K562 (cell line): ENCODE results near the gene GPR152. TPM values are rescaled to one million over a fixed set of nuclear protein-coding genes. Genes with fewer than 3 reads are reported as not detected.
A peak's percentile ranks its signal among the peaks of the same experiment; 100 is the strongest.

ENCODE experiments used
- ATAC-seq: fragments of 200-7000 bp; cut with Tn5 transposase; 3 replicates; pipeline ENCODE4 v1.9.1; 2020; ENCODE audit warnings: moderate library complexity
- BruUV-seq: library from RNA; stranded (reverse); fragments of 400-500 nt; replicated peaks from 2 replicates; lab custom pipeline; 2021; lab: Mats Ljungman, UMichigan
- CTCF ChIA-PET: fragments of 300-600 bp; formaldehyde crosslinking; extraction: SDS; loops from one replicate; lab custom pipeline; 2021; ENCODE audit warnings: low intra/inter-chr PET ratio; lab: Yijun Ruan, JAX
- POLR2A ChIA-PET: fragments of 300-600, 350-650 bp; sonication (Branson Sonifier 250); formaldehyde crosslinking; extraction: SDS; loops from one replicate; lab custom pipeline; 2021; ENCODE audit warnings: antibody characterized with exemption, inconsistent platforms; lab: Yijun Ruan, JAX
- DNase-seq, 4 experiments: peaks; one replicate each; pipeline versions ENCODE4 v3.0.0 to v3.0.0-alpha.2; 2011 to 2018; ENCODE audit warnings: low spot score in 3 of 4, mixed read lengths in 3 of 4; ENCODE audit errors: extremely low read depth in 1 of 4
- FAIRE-seq: peaks from 2 replicates; lab custom pipeline; 2011; peaks lifted over from hg19 to GRCh38; lab: Jason Lieb, UNC
- H2AFZ ChIP-seq: 2 replicates; pipeline ENCODE4 v1.6.0; 2011; ENCODE audit warnings: low read depth, low read length, control low read depth, inconsistent platforms
- H3K27ac ChIP-seq: fragments of 200-600 bp; 3 replicates; pipeline ENCODE4 v1.8.0; 2011; ENCODE audit warnings: low read depth, mild to moderate bottlenecking, control low read depth, inconsistent platforms, low read length, moderate library complexity, mixed read lengths; ENCODE audit errors: extremely low read depth
- H3K27me3 ChIP-seq, 2 experiments: fragments of 300-600 bp in 1 of 2; 2 replicates in 1 of 2; 3 replicates in 1 of 2; pipeline versions ENCODE4 v1.6.0 to v1.8.0; 2011; ENCODE audit warnings: inconsistent platforms in 2 of 2, low read length in 2 of 2, mild to moderate bottlenecking in 1 of 2, mixed read lengths in 1 of 2, moderate library complexity in 1 of 2; ENCODE audit not compliant: control insufficient read depth in 2 of 2, insufficient read depth in 2 of 2
- H3K36me3 ChIP-seq: fragments of 300-600 bp; 3 replicates; pipeline ENCODE4 v1.8.0; 2011; ENCODE audit warnings: mild to moderate bottlenecking, low read length, inconsistent platforms; ENCODE audit not compliant: control insufficient read depth, insufficient read depth
- H3K4me1 ChIP-seq, 2 experiments: fragments of 200-600 bp in 1 of 2; replicated peaks in 1 of 2; 2 replicates in 1 of 2; 3 replicates in 1 of 2; pipeline versions ENCODE4 v1.5.1 to v1.8.0; 2011; ENCODE audit warnings: inconsistent platforms in 2 of 2, low read length in 2 of 2, mild to moderate bottlenecking in 1 of 2, mixed read lengths in 1 of 2, moderate library complexity in 1 of 2; ENCODE audit not compliant: control insufficient read depth in 2 of 2, insufficient read depth in 2 of 2
- H3K4me2 ChIP-seq: 2 replicates; pipeline ENCODE4 v1.6.1; 2011; ENCODE audit warnings: low read length, control low read depth, inconsistent platforms, mixed read lengths; ENCODE audit not compliant: insufficient read depth
- H3K4me3 ChIP-seq: fragments of 200-600 bp; sonication (generic), shearing (Covaris generic); 2 replicates; pipeline ENCODE4 v1.5.1; 2016; ENCODE audit warnings: control low read depth, inconsistent platforms
- H3K79me2 ChIP-seq: fragments of 200-600 bp; 3 replicates; pipeline ENCODE4 v1.8.0; 2011; ENCODE audit warnings: low read length, inconsistent platforms; ENCODE audit not compliant: control insufficient read depth, insufficient read depth
- H3K9ac ChIP-seq, 2 experiments: 2 replicates each; pipeline versions ENCODE4 v1.6.0 to v1.6.1; 2011; ENCODE audit warnings: low read depth in 2 of 2, low read length in 2 of 2, control low read depth in 1 of 2, inconsistent platforms in 1 of 2, mild to moderate bottlenecking in 1 of 2, mixed read lengths in 1 of 2; ENCODE audit not compliant: insufficient read depth in 1 of 2
- H3K9me1 ChIP-seq: one replicate; pipeline ENCODE4 v1.6.0; 2011; ENCODE audit warnings: inconsistent platforms, mild to moderate bottlenecking, low read length, moderate library complexity; ENCODE audit not compliant: control insufficient read depth, insufficient read depth
- H3K9me3 ChIP-seq: replicated peaks from 2 replicates; pipeline ENCODE4 v1.5.1; 2011; ENCODE audit warnings: low read depth, low read length, inconsistent platforms; ENCODE audit not compliant: control insufficient read depth, insufficient read depth
- H4K20me1 ChIP-seq: replicated peaks from 2 replicates; pipeline ENCODE4 v1.6.1; 2011; ENCODE audit warnings: low read length, inconsistent platforms, mixed read lengths; ENCODE audit not compliant: control insufficient read depth, insufficient read depth
- KHSRP ChIP-seq: fragments of 450-650 bp; IDR thresholded peaks from 2 replicates; pipeline ENCODE4 v1.6.1; 2017
- KLF10 ChIP-seq: fragments of 250-450 bp; sonication (Bioruptor Pico); IDR thresholded peaks from 2 replicates; pipeline ENCODE4 v1.6.1; 2021; ENCODE audit warnings: matching md5 sums
- TARDBP ChIP-seq: fragments of 450-650 bp; IDR thresholded peaks from 2 replicates; pipeline ENCODE4 v1.6.1; 2016
- ZHX1 ChIP-seq: fragments of 150-350 bp; conservative IDR thresholded peaks from 2 replicates; pipeline ENCODE4 v1.6.1; 2014; ENCODE audit warnings: low read length
- WGBS: fragments of 100-300 bp; shearing (Covaris generic); methylation state at CpG from one replicate; pipeline ENCODE4 v1.1.6; 2016; ENCODE audit warnings: low coverage, mixed read lengths; ENCODE audit not compliant: insufficient coverage; ENCODE audit errors: missing lambda C conversion rate; 5-methylcytosine and 5-hydroxymethylcytosine counted together
- in situ Hi-C: fragments of 300-500 bp; cut with MboI; formaldehyde crosslinking; loops from 4 replicates; pipeline ENCODE4 v1.15.0; 2018; ENCODE audit warnings: inconsistent platforms, mixed read lengths
- intact Hi-C: fragments of 100-400 bp; cut with micrococcal nuclease; formaldehyde crosslinking; loops from 2 replicates; pipeline ENCODE4 v1.14.2; 2022
- polyA plus RNA-seq, 8 experiments: library from polyadenylated mRNA; depleted of rRNA in 4 of 8; stranded (reverse) in 5 of 8; unstranded in 3 of 8; fragments of >200 nt; fragmentation: Nextera tagmentation in 2 of 8; fragmentation: Illumina TruSeq in 1 of 8; extraction: Ambion mirVana in 2 of 8; extraction: Trizol in 1 of 8; gene quantifications; 2 replicates each; pipeline versions ENCODE4 v1.2.1 to v1.2.3, GENCODE V29; 2011 to 2014; ENCODE audit warnings: inconsistent platforms in 1 of 8, missing spikeins in 1 of 8
- total RNA-seq, 7 experiments: library from RNA; depleted of rRNA in 6 of 7; stranded (reverse); fragments of >200 nt in 6 of 7; fragmentation: Illumina TruSeq in 2 of 7; extraction: Trizol in 2 of 7; gene quantifications; 2 replicates each; pipeline versions ENCODE4 v1.2.1 to v1.2.3, GENCODE V29; 2011 to 2021; ENCODE audit warnings: low replicate concordance in 1 of 7

The GPR152 gene
- total and polyA plus RNA-seq, 9 of the 15 experiments (the other 6 are each of a cell fraction or from before 2014, with no cell fraction given) = not detected

GRCh38 chr11:67497656-67498291 is 45.2 kb upstream of the GPR152 start:
- CTCF ChIA-PET = no interaction called here
- TF ChIP-seq ZHX1 = no peak
- TF ChIP-seq KHSRP = no peak
- no peak for TF ChIP-seq KLF10
- TF ChIP-seq TARDBP = no peak
- no peak for DNase-seq
- H3K9me1 ChIP-seq = peaks cover 6% of the 10 kb centered on the region
- peak overlapping the region in 1 of 2 experiments; percentile 17; a peak in 1 of 4 replicates for H3K9ac ChIP-seq
- no peaks in the 10 kb centered on the region for H3K27me3 ChIP-seq
- in situ Hi-C loops (no loop called here), intact Hi-C loops (no loop called here)
- H4K20me1 ChIP-seq = no peaks in the 10 kb centered on the region
- WGBS = 94% methylated on average over 14 of the region's 21 CpGs
- no peaks in the 10 kb centered on the region for H3K79me2 ChIP-seq
- POLR2A ChIA-PET = interaction anchor here (1.0 to 1.1 kb wide), 2 partner anchors 10 to 61 kb away, joined by 3 to 4 read pairs; partner anchors contain the start of gene PTPRCAP
- H2AFZ ChIP-seq = no peak overlapping the region
- H3K27ac ChIP-seq = no peak overlapping the region
- peaks cover 0 to 57% of the 10 kb centered on the region in 2 experiments; a peak in 2 of 5 replicates for H3K4me1 ChIP-seq
- no TSS peak for BruUV-seq
- FAIRE-seq = no peak
- no peak overlapping the region for H3K4me3 ChIP-seq
- no peak overlapping the region for H3K4me2 ChIP-seq
- H3K9me3 ChIP-seq = no peaks in the 10 kb centered on the region
- peaks cover 91% of the 10 kb centered on the region; the same call in 2 of the 3 replicates for H3K36me3 ChIP-seq
- no peak for ATAC-seq
